ENCODE data around the gene SORT1. TPM values are rescaled to one million over a fixed set of nuclear protein-coding genes. Genes with fewer than 3 reads are reported as not detected.
"Not testable (repeated sequence)": the region's sequence is repeated elsewhere in the genome, so short reads cannot be mapped to it uniquely, and the experiment has no call there.

The SORT1 gene
- 3.7 and 7.4 TPM in 2 replicates for total RNA-seq (2014; rRNA removed; shearing (Covaris generic))

GRCh38 chr1:109397581-109398342 is at the start of gene SORT1:
TSS of gene SORT1 (minus strand) at chr1:109397918. CDS start at chr1:109397892, 26 bp downstream.
- peak; percentile 58 for DNase-seq (ENCODE audit: low spot score)

DNA sequence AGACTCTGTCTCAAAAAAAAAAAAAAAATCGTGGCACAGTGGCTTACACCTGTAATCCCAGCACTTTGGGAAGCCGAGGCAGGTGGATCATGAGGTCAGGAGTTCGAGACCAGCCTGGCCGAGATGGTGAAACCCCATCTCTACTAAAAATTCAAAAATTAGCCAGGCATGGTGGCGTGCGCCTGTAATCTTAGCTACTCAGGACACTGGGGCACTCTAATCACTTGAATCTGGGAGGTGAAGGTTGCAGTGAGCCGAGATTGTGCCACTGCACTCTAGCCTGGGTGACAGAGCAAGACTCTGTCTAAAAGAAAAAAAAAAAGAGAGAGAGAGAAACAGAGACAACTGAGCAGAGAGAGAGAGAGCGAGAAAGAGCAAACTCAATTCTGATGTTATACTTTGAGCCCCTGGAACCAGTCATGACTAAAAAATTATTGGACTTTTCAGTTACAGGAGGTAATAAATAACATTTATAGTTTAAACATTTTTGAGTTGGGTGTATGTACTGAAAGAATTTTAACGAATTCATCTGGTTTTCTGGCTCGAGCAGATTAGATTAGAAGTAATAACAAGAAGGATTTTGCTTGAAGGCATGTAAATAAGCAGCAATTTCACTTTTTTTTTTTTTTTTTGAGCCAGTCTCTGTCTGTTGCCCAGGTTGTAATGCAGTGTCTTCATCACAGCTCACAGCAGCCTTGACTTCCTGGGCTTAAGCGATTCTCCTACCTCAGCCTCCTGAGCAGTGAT is 48.4 kb upstream of the SORT1 start:
- DNase-seq (ENCODE audit: low spot score): not testable (repeated sequence)

- DNase-seq (ENCODE audit: low spot score): no peak
Measured at GRCh38 chr1:109444346-109444745, 46.6 kb upstream of the SORT1 start.

DNA sequence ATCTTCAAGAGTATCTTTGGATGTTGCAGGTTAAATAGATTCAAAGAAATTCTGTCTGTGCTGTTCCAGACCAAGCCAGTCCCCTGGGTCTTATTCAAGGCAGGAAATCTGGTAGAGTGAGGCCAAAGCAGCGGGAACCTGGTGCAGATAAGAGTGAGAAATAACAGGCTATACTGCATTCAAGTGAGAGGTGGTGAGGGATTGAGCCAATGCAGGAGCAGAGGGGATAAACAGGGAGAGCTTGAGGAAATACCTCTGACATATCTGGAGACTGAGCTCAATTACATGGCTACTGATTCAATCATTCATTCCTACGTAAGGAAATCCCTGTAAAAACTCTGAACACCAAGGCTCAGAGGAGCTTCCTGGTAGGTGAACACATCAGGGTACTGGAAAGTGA is 45.8 kb upstream of the SORT1 start:
- no peak for DNase-seq (ENCODE audit: low spot score)

- no peak for DNase-seq (ENCODE audit: low spot score)
Measured at GRCh38 chr1:109441069-109441468, 43.4 kb upstream of the SORT1 start.

GRCh38 chr1:109438798-109439297 is 41.1 kb upstream of the SORT1 start:
- DNase-seq (ENCODE audit: low spot score): peak; percentile 50

DNA sequence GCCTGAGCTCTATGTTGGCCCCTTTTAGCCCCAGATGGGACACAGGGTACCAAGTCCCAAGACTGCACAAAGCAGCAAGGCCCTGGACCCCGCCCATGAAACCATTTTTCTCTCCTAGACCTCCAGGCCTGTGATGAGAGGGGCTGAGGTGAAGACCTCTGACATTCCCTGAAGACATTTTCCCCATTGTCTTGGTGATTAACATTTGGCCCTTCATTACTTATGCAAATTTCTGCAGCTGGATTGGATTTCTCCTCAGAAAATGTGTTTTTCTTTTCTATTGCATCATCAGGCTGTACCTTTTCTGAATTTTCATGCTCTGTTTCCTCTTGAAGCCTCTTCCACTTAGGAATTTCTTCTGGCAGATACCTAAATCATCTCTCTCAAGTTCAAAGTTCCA is 36.8 kb upstream of the SORT1 start:
- DNase-seq (ENCODE audit: low spot score): no peak

GRCh38 chr1:109433322-109433721 is 35.6 kb upstream of the SORT1 start:
- DNase-seq (ENCODE audit: low spot score): no peak

GRCh38 chr1:109432336-109432735 is 34.6 kb upstream of the SORT1 start:
- no peak for DNase-seq (ENCODE audit: low spot score)

DNA sequence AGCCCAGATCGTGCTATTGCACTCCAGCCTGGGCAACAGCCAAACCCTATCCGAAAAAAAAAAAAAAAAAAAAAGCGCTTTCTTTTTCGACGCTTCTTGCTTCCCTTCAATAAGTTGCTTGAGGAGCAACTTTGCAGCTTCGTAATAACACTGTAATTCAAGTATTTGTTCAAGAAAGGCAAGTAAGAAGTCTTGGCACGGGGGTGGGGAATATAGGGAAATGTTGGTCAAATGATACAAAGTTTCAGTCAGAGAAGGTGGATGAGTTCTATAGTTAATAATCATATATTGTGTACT is 29.4 kb upstream of the SORT1 start:
- no peak for DNase-seq (ENCODE audit: low spot score)

- peak; percentile 100 for DNase-seq (ENCODE audit: low spot score)
Measured at GRCh38 chr1:109426281-109427170, 28.8 kb upstream of the SORT1 start, which contains the start of gene PSMA5. TSS of gene PSMA5 (minus strand) at chr1:109426448. CDS start at chr1:109426330, 118 bp downstream.

- peak; percentile 30 for DNase-seq (ENCODE audit: low spot score)
Measured at GRCh38 chr1:109425391-109426280, 27.9 kb upstream of the SORT1 start.

- no peak for DNase-seq (ENCODE audit: low spot score)
Measured at GRCh38 chr1:109423498-109423897, 25.8 kb upstream of the SORT1 start.

DNA sequence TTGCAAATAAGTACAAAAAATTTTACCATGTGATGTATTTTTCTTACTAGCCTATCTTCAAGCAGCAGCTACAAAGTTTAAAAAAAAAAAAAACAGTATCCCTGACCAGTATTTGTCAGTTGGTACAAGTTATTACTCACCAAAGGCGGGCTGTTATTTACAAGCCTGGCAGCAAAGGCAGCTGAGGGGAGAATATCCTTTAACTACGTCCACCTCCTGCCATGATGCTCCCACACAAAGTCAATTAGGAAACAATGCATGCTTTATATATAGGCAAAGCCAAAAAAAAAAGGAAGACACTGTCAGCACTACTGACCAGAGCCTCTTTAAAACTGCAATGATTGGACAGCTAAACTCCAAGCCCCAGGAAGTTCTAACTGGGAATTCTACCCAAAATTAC is 14.8 kb upstream of the SORT1 start:
- DNase-seq (ENCODE audit: low spot score): no peak

DNA sequence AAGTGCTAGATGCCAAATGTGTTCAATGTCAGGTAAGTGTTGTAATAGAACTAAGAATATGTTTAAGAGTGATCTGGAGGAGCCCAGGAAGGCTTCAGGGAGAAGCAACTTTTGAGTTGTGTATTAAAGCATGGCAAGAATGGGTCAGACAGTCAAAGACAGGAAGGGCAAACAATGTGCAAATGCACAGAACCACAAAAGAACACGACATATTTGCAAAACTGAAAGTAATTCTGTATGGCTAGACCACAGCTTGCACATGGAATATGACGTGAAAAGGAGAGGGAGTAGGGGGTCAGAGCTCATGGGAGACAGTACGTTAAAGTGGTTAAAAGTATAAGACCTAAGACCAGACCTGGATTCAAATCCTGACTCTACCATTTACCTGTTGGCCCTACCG is 7.1 kb upstream of the SORT1 start:
- DNase-seq (ENCODE audit: low spot score): no peak

GRCh38 chr1:109402025-109402424 is 4.3 kb upstream of the SORT1 start:
- DNase-seq (ENCODE audit: low spot score): no peak

- no peak for DNase-seq (ENCODE audit: low spot score)
Measured at GRCh38 chr1:109400035-109400655, 2.4 kb upstream of the SORT1 start.

GRCh38 chr1:109399326-109399957 is 1.7 kb upstream of the SORT1 start:
- DNase-seq (ENCODE audit: low spot score): peak; percentile 26

GRCh38 chr1:109398343-109399225 is 866 bp upstream of the SORT1 start:
- no peak for DNase-seq (ENCODE audit: low spot score)
